HT-29 (cell line): Measurements from ENCODE around the gene SCN4B. TPM values are rescaled to one million over a fixed set of nuclear protein-coding genes. Genes with fewer than 3 reads are reported as not detected.
"Not testable (repeated sequence)": the region's sequence is repeated elsewhere in the genome, so short reads cannot be mapped to it uniquely, and the experiment has no call there.

Source experiments
- DNase-seq: peaks from one replicate; pipeline ENCODE4 v3.0.0-alpha.2; 2015; ENCODE audit warnings: low spot score
- total RNA-seq: library from RNA; depleted of rRNA; stranded (reverse); fragments of >200 nt; shearing (Covaris generic); gene quantifications from 2 replicates; pipeline ENCODE4 v1.2.3, GENCODE V29; 2014; rRNA removed

SCN4B gene, protein sequence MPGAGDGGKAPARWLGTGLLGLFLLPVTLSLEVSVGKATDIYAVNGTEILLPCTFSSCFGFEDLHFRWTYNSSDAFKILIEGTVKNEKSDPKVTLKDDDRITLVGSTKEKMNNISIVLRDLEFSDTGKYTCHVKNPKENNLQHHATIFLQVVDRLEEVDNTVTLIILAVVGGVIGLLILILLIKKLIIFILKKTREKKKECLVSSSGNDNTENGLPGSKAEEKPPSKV
- not detected in 2 replicates for total RNA-seq

DNA sequence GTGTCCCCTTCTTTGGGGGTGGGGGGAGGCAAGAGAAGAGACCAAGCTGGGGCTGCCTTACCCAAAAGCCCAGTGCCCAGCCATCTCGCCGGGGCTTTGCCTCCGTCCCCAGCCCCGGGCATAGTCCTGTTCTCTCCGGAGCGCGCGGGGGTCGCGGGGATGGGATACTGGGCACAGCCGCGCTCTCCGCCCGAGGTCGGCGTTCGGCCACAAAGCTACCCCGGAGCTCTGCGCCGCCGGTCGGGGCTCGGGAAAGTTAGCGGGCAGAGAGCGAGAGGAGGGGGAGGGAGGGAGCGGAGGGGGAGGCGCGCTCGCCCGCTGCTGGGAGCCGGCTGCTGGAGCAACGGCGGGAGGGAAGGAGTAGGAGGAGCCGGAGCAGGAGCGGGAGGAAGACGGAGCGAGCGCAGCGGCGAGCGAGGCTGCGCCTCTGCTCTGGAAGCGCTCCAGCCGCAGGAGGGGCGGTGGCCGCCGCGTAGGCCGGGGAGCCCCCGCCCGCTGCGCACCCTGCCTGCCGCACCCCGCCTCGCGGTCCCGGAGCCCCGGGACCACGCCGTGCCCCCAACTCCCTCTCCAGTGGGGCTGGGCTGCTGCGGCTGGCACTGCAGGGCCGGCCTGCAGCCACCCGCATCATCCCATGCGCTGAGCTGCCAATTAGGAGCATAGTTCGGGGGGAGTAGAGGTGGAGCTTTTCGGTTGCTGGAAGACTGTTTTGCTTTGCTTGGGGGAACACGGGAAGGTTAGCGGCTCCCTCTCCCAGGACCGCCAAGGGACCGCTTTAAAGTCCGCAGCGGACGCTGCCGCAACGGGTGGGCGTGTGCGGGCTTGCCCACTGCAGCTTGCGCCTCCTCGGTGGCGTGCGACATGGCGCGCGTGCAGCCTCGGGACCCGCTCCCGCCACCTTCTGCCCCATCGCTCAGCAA lies at the start of gene SCN4B:
TSS of gene SCN4B (minus strand) at position 272 of the 920 bp plus-strand sequence. CDS start at position 122, 150 bp downstream.
- DNase-seq, result no peak

DNA sequence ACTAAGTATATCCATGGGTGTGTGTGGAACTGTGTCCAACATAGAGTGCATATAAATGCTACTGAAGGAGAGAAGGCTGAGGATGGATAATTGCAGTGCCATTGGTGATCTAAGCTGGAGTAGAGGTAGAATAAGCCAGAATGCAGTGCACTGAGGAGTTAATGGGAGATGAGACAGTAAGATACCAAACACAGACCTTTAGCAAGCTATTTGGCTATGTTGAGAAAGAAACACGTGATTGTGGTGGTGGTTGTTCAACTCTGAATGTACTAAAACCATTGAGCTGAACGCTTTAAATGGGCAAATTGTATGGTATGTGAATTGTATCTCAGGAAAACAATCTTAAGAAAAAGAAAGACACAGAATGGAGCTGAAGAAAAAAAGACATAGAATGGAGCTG lies 49.3 kb upstream of the SCN4B start:
- no peak for DNase-seq

DNA sequence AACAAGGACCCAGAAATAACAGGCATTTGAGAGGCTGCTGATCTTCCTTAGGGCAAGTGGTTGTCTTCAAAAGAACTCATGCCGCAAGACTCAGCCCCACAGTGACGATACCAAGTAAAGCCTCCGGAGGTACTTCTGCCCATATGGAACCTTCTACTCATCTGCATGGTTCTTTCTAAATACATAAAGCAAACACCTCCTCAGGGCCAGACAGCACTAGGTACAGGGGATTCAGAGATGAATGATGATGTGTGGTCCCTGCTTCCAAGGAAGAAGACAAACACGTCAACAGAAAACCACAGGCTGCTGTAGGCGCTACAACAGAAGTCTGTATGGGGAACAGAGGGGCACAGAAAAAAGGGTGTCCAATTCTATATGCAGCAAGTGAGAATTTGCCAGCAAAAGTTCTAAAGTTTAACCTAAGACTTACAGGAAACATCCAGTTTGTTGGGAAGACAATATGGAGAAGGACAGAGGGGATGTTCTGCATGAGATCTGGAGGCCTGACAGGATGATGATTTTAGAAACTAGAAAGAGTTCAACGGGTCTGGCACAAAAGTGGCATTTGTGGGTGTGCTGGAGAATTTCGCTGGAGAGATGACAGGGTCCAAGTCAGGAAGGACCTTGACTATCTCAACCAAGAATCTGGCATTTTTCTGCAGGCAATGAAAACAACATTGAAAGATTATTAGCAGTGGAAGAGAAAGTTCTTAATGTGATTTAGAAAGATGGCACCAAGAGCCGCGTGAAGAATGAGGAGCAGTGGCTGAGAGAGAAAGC lies 48.5 kb upstream of the SCN4B start:
- DNase-seq, result no peak

DNA sequence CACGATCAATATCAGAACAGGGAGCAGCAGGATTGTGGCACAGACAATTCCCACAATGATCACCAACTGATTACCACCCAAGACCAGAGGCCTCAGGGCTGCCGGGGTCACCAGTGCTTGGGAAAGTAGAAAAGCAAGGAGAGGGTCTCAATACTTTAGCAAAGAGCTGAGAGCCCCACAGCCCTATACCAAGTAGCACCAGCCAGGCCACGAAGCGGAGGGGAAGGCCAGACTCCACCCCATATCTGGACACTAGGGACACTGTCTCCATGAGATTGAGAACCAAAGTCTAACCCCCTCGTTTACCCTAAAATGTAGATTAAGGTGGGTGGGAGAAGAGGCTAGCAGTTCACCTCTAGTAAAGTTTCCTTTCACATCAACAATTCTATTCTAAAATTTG lies 47.9 kb upstream of the SCN4B start:
- no peak for DNase-seq

DNA sequence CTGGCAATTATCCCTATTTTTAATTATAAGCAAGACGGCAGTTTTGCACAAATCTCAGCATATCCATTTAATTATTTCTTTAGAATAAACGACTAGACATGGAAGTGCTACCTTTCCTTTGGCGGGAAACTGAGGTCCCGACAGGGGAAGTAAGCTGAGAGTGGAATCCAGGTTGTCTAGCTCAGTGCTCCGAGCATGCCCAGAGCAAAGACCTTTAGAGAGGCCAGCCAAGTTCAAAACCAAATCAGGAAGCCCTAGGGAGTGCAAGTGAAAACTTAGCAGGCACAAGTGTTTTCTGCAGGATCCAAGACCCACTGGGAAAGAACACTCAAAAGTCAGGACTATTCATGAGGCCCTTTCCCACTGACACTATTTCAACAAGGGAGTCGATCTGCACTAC lies 46.5 kb upstream of the SCN4B start:
- no peak for DNase-seq

DNA sequence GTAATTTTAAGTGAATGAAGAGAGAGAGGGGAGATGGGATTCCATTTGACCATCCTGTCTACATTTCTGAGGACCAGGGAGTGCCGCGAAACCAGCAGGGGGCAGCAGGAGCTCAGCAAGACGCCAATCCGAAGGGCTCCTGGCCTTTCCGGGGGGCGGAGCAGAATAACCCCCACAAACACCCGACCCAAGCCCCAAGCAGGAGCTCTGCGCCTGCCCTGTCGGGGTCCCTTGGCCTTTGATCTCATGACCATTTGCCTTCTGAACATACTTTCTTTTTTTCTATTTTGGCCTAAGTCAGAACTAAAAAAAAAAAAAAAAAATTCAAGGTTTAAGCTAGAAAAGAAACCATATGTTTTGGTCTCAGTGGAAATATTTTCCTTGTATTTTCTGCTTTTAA lies 45.7 kb upstream of the SCN4B start:
- peak; percentile 78 for DNase-seq

DNA sequence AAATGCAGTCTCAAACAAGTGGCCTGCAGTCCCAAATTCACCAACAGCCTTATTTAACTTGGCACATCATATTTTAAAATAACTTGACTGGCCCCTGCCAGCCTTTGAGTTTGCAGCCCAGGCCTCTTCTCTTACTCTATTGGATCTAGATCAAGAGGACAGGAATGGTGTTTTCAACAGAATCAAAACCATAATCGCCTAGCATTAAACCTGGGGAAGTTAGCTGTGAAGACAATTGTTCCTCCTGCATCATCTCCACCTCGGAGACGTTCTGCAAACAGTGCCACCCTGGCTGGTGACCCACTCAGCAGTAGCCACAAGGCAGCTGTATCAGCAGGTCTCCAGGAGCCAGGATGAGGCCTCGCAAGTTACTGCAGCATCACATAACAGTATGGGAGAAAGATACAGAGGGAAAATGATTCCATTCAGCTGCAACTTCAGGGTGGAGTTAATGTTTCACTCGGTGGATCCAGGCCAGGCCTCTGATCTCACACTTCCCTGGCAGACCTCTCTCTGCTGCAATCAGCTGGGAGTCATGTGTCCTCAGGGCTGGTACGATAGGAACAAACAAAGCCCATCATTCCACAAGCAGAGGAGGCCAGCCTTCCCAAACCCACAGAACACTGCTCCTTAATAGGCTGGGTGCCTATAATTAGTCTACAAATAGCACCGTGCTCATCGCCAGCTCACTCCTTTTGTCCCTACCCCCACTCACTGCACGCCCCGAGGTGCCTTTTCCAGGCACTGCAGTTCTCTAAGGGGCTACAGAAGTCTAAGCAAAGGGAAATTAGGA lies 42.4 kb upstream of the SCN4B start:
- DNase-seq, result peak; percentile 85

DNA sequence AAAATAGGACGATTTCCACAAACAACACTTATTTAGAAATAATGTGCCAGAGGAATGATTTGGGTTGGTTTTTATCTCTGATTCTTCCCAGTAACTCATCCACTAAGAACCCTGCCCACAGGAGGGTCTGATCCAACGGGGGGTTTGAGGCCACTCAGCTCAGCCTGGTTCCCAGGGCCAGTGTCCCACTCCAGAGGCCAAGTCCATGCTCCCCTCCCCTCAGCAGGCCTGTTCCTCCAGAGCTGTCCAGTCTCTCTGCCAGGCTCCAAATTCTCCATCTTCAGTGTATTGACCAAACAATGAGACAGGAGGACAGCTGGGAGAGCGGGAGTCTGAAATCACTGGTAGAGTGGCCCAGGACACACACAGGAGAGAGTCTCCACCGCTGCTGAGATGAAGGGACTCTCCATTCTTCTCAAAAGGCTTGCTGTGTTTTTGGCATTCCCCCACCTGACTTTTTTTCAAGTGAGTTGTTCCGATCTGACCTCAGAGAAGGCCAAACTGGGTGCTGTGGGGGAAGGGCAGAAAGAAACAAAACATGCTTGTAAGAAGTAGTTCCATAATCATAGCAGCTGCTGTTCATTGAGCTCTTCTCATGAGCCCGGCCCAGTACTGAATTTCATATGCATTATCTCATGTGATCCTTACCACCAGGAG lies 41.4 kb upstream of the SCN4B start:
- no peak for DNase-seq

DNA sequence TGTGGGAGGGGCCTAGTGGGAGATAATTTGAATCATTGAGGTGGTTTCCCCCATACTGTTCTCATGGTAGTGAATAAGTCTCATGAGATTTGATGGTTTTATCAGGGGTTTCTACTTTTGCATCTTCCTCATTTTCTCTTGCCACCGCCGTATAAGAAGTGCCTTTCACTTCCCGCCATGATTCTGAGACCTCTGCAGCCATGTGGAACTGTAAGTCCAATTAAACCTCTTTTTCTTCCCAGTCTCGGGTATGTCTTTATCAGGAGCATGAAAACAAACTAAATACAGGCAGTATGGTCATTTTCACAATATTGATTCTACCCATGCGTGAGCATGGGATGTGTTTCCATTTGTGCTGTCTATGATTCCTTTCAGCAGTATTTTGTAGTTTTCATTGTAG lies 40.2 kb upstream of the SCN4B start:
- not testable (repeated sequence) for DNase-seq

DNA sequence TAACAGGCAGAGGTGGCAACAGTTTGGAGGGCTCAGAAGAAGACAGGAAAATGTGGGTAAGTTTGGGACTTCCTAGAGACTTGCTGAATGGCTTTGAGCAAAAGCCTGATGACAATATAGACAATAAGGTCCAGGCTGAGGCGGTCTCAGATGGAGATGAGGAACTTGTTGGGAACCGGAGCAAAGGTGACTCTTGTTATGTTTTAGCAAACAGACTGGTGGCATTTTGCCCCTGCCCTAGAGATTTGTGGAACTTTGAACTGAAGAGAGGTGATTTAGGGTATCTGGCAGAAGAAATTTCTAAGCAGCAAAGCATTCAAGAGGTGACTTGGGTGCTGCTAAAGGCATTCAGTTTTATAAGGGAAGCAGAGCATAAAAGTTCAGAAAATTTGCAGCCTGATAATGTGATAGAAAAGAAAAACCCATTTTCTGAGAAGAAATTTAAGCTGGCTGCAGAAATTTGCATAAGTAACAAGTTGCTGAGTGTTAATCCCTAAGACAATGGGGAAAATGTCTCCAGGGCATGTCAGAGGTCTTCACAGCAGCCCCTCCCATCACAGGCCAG lies 38.4 kb upstream of the SCN4B start:
- DNase-seq, result not testable (repeated sequence)

DNA sequence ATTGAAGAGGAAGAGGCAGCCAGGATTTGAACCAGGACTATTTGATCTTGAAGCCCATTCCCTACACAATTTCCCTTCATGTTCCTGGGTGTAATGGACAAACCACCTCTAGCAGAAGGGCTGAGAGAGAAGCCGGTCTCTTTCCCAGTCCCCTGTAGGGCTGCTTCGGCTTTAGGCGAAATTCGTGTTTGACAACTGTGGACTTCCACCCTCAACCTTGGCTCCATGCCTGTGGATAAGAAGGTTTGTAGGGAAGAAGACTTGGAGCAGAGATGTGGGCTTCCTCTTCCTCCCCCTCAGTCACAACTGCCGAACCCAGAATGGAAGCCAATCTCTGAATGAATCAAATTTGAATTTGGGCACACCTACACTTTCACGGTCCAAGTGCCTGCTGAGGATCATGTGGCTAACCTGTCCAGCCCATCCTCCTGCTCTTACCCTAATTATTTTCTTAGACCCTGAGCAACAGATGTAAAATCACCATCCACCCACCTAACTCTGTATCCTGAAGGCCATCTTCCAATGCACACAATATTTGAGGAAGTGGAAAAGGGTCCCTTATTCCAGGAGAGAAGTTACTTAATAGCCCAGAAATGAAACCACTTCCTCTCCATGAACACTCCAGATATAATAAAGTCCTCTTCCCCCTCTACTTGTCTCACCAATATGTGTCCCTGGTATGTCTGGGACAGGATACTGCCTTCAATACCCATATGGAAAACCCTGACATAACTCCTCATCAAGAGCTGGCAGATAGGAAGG lies 33.9 kb upstream of the SCN4B start:
- no peak for DNase-seq

DNA sequence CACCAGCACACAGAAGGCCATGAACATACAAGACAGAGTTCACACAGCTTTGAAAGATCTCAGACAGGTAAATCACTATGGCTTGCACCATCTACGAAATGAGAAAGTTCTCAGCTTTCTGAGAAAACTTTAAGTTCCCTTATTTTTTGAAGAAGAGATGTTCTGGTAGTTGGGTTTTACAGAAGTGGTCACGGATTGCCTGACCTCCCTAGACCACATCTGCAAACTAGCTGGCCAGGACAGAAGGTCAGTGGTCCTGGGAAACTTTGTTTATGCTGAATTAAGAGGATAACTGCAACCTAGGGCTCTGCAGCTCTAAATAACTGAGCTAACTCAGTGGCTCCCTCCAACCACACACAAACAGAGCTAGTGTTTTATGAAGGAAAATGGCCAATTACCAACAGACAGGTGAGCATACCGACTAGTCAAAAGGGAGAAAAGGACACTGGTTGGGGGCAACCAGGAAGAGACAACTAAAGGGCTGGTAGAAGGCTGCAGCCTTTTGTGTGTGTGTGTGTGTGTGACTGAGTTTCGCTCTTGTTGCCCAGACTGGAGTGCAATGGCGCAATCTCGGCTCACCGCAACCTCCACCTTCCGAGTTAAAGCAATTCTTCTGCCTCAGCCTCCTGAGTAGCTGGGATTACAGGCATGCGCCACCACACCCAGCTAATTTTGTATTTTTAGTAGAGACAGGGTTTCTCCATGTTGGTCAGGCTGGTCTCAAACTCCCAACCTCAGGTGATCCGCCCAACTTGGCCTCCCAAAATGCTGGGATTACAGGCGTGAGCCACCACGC lies 32.4 kb upstream of the SCN4B start:
- DNase-seq, result no peak

DNA sequence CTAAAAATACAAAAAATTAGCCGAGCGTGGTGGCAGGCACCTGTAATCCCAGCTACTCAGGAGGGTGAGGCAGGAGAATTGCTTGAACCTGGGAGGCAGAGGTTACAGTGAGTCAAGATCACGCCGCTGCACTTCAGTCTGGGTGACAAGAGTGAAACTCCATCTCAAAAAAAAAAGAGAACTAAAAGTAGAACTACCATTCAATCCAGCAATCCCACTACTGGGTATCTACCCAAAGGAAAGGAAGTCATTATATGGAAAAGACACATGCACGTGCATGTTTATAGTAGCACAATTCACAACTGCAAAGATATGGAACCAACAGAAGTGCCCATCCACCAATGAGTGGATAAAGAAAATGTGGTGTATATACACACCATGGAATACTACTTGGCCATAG lies 31.1 kb upstream of the SCN4B start:
- DNase-seq, result not testable (repeated sequence)

DNA sequence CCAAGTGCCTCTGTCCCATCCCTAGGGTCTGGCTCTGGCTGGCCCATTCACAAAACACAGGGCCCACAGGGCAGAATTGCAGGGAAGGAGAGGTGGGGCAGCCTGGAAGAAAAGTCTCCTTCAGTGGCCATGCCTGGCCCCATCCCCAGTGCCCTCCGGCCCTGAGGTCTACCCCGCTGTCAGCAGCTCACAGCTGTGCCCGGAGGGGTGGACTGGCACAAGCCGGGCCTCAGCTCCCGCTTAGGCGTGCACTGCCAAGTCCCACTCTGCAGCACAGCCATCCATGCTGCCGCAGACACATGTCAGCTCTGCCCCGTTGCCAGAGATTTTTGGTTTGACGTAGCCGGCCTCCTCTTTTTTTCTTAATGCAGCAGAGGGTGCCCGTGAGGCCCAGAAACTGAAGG lies 27.7 kb upstream of the SCN4B start:
- DNase-seq, result peak; percentile 51

DNA sequence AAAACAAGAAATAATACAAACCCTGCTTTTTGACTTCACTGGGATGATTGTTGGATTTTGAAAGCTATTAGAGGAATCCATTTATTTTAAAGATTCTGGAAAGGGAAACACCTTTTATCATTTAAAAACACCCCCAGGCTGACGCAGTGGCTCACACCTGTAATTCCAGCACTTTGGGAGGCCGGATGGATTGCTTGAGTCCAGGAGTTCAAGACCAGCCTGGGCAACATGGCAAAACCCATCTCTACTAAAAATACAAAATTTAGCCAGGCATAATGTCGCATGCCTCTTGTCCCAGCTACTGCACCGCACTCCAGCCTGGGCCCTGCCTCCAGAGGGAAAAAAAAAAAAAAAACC lies 24.1 kb upstream of the SCN4B start:
- DNase-seq, result no peak

DNA sequence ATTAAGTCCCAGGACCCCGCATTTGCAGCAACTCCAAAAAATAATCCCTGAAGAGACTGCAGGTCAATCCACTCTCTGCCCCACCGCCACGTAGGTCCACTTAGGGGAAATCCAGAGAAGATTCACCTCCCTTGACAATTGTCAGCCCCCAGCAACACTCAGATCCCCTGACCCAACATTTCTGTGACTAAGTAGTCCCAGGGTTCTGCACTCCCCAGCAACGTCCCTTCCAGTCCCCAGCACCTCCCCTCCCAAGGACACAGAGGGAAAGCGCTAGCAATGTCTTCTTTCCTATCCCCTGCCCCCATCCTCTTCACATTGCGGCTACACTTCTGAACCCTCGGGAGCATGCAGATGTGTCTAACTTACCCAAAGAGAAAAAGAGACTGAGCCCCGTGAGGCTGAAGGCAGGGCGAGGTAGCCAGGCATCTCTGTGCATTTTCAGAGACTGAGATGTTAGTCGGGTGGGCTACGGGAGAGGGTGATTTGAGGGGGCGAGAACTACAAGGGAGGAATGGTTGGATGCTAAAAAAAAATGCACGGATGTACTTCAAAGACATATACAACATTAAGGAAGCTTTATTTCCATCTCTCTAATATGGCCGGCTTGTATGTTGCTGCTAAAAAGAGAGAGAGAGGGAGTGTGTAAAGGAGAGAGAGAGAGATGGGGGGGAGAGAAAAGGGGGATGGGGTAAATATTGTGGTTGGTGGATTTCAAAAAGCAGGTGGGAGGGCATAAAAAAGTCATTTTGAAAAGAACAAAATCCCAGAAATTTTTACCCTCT lies 23.6 kb upstream of the SCN4B start, which contains the start of gene SCN2B:
TSS of gene SCN2B (minus strand) at position 647 of the 785 bp plus-strand sequence. CDS start at position 439, 208 bp downstream.
- no peak for DNase-seq

DNA sequence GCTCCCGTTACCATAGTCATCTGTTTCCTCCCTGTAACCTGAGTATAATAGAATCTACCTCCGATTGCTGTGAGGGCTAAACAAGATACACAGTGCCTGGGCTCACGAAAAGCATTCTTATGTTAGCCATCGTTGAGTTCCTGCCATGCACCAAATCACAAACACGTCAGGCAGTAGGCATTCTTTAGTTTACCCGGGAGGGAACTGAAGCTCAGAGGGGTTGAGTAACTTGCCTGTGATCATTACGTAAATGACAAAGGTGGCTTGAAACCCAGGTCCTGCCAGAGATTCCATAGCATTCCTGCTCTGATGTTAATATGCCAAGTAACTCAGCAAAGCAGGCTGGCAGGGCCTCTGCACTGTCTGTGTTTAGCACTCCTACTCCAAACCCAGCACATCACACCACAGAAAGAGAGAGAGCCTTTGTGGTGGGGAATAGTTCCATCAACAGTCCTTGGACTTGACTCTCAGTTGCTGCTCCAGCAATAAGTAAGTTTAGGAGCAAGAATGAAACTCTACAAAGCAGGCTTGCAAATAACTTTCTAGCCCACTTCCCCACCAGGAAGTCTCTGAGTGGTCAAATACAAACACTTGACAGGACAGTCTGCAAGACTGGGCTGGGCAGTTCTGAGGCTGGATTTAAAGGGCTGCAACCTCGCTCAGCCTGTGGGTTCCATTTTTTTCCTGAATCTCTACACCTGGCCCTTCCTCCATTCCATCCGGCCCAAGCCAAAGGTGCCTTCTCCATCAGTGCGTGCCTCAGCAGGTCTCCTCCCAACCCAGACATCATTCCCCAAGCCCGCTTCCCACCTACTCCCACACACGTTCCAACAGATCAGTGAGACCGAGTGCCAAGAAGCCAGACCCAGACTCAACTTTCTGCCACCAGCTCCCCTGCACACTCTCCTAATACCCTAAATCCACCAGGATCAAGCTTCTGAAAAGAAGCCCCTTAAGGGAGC lies 22.7 kb upstream of the SCN4B start:
- DNase-seq, result no peak
